Vagina (tissue), 2 donors: ENCODE data around the gene SMIM35.

Experiments used
- POLR2A ChIP-seq, 2 donors: fragments of 450-650 bp; IDR thresholded peaks; one replicate each; pipeline ENCODE4 v1.6.1; 2017; ENCODE audit warnings: antibody characterized with exemption in 2 of 2, mild to moderate bottlenecking in 2 of 2, moderate library complexity in 2 of 2
- POLR2AphosphoS5 ChIP-seq, 2 donors: sonication (generic); formaldehyde crosslinking; IDR thresholded peaks; one replicate each; pipeline ENCODE4 v1.9.0; 2017; ENCODE audit warnings: antibody characterized with exemption in 2 of 2, mild to moderate bottlenecking in 2 of 2, low read depth in 1 of 2; ENCODE audit not compliant: insufficient read depth in 1 of 2

- TF ChIP-seq POLR2AphosphoS5 (IDR thresholded peaks at IDR 0.05; ENCODE audit: insufficient read depth in 1 of 2, low read depth in 1 of 2), result no peak
- TF ChIP-seq POLR2A (IDR thresholded peaks at IDR 0.05), result no peak
Measured at GRCh38 chr11:118095493-118095892, 8.7 kb upstream of the SMIM35 start.
